K562 (cell line): ENCODE data around the gene FBXO28. TPM values are rescaled to one million over a fixed set of nuclear protein-coding genes. Genes with fewer than 3 reads are reported as not detected.

Source experiments
- ATAC-seq: fragments of 200-7000 bp; cut with Tn5 transposase; 3 replicates; pipeline ENCODE4 v1.9.1; 2020; ENCODE audit warnings: moderate library complexity
- BruUV-seq: library from RNA; stranded (reverse); fragments of 400-500 nt; replicated peaks from 2 replicates; lab custom pipeline; 2021; lab: Mats Ljungman, UMichigan
- CTCF ChIA-PET: fragments of 300-600 bp; formaldehyde crosslinking; extraction: SDS; loops from one replicate; lab custom pipeline; 2021; ENCODE audit warnings: low intra/inter-chr PET ratio; lab: Yijun Ruan, JAX
- POLR2A ChIA-PET: fragments of 300-600, 350-650 bp; sonication (Branson Sonifier 250); formaldehyde crosslinking; extraction: SDS; loops from one replicate; lab custom pipeline; 2021; ENCODE audit warnings: antibody characterized with exemption, inconsistent platforms; lab: Yijun Ruan, JAX
- DNase-seq, 4 experiments: peaks; one replicate each; pipeline versions ENCODE4 v3.0.0 to v3.0.0-alpha.2; 2011 to 2018; ENCODE audit warnings: low spot score in 3 of 4, mixed read lengths in 3 of 4; ENCODE audit errors: extremely low read depth in 1 of 4
- FAIRE-seq: peaks from 2 replicates; lab custom pipeline; 2011; peaks lifted over from hg19 to GRCh38; lab: Jason Lieb, UNC
- H2AFZ ChIP-seq: 2 replicates; pipeline ENCODE4 v1.6.0; 2011; ENCODE audit warnings: low read depth, low read length, control low read depth, inconsistent platforms
- H3K27ac ChIP-seq: fragments of 200-600 bp; 3 replicates; pipeline ENCODE4 v1.8.0; 2011; ENCODE audit warnings: low read depth, mild to moderate bottlenecking, control low read depth, inconsistent platforms, low read length, moderate library complexity, mixed read lengths; ENCODE audit errors: extremely low read depth
- H3K27me3 ChIP-seq, 2 experiments: fragments of 300-600 bp in 1 of 2; 2 replicates in 1 of 2; 3 replicates in 1 of 2; pipeline versions ENCODE4 v1.6.0 to v1.8.0; 2011; ENCODE audit warnings: inconsistent platforms in 2 of 2, low read length in 2 of 2, mild to moderate bottlenecking in 1 of 2, mixed read lengths in 1 of 2, moderate library complexity in 1 of 2; ENCODE audit not compliant: control insufficient read depth in 2 of 2, insufficient read depth in 2 of 2
- H3K36me3 ChIP-seq: fragments of 300-600 bp; 3 replicates; pipeline ENCODE4 v1.8.0; 2011; ENCODE audit warnings: mild to moderate bottlenecking, low read length, inconsistent platforms; ENCODE audit not compliant: control insufficient read depth, insufficient read depth
- H3K4me1 ChIP-seq, 2 experiments: fragments of 200-600 bp in 1 of 2; replicated peaks in 1 of 2; 2 replicates in 1 of 2; 3 replicates in 1 of 2; pipeline versions ENCODE4 v1.5.1 to v1.8.0; 2011; ENCODE audit warnings: inconsistent platforms in 2 of 2, low read length in 2 of 2, mild to moderate bottlenecking in 1 of 2, mixed read lengths in 1 of 2, moderate library complexity in 1 of 2; ENCODE audit not compliant: control insufficient read depth in 2 of 2, insufficient read depth in 2 of 2
- H3K4me2 ChIP-seq: 2 replicates; pipeline ENCODE4 v1.6.1; 2011; ENCODE audit warnings: low read length, control low read depth, inconsistent platforms, mixed read lengths; ENCODE audit not compliant: insufficient read depth
- H3K4me3 ChIP-seq: fragments of 200-600 bp; sonication (generic), shearing (Covaris generic); 2 replicates; pipeline ENCODE4 v1.5.1; 2016; ENCODE audit warnings: control low read depth, inconsistent platforms
- H3K79me2 ChIP-seq: fragments of 200-600 bp; 3 replicates; pipeline ENCODE4 v1.8.0; 2011; ENCODE audit warnings: low read length, inconsistent platforms; ENCODE audit not compliant: control insufficient read depth, insufficient read depth
- H3K9ac ChIP-seq, 2 experiments: 2 replicates each; pipeline versions ENCODE4 v1.6.0 to v1.6.1; 2011; ENCODE audit warnings: low read depth in 2 of 2, low read length in 2 of 2, control low read depth in 1 of 2, inconsistent platforms in 1 of 2, mild to moderate bottlenecking in 1 of 2, mixed read lengths in 1 of 2; ENCODE audit not compliant: insufficient read depth in 1 of 2
- H3K9me1 ChIP-seq: one replicate; pipeline ENCODE4 v1.6.0; 2011; ENCODE audit warnings: inconsistent platforms, mild to moderate bottlenecking, low read length, moderate library complexity; ENCODE audit not compliant: control insufficient read depth, insufficient read depth
- H3K9me3 ChIP-seq: replicated peaks from 2 replicates; pipeline ENCODE4 v1.5.1; 2011; ENCODE audit warnings: low read depth, low read length, inconsistent platforms; ENCODE audit not compliant: control insufficient read depth, insufficient read depth
- H4K20me1 ChIP-seq: replicated peaks from 2 replicates; pipeline ENCODE4 v1.6.1; 2011; ENCODE audit warnings: low read length, inconsistent platforms, mixed read lengths; ENCODE audit not compliant: control insufficient read depth, insufficient read depth
- CBFA2T2 ChIP-seq: fragments of 450-650 bp; conservative IDR thresholded peaks from 2 replicates; pipeline ENCODE4 v1.6.1; 2017; ENCODE audit warnings: mild to moderate bottlenecking
- CBFA2T3 ChIP-seq: fragments of 450-650 bp; IDR thresholded peaks from 2 replicates; pipeline ENCODE4 v1.6.1; 2017
- CHD2 ChIP-seq: IDR thresholded peaks from 2 replicates; pipeline ENCODE4 v1.6.1; 2011; ENCODE audit warnings: low read depth, low read length
- CREM ChIP-seq: IDR thresholded peaks from 2 replicates; pipeline ENCODE4 v1.6.1; 2014; ENCODE audit warnings: antibody characterized with exemption, low read depth
- EP300 ChIP-seq: IDR thresholded peaks from 2 replicates; pipeline ENCODE4 v1.6.1; 2012; ENCODE audit warnings: low read length, improper control_type of control experiment
- FOSL1 ChIP-seq: fragments of 200-800 bp; sonication (Bioruptor generic); conservative IDR thresholded peaks from 2 replicates; pipeline ENCODE4 v1.6.1; 2016; ENCODE audit warnings: missing genetic modification characterization, missing compliant biosample characterization
- MECOM ChIP-seq: fragments of 250-450 bp; sonication (Bioruptor Pico); IDR thresholded peaks from 2 replicates; pipeline ENCODE4 v1.8.0; 2022; ENCODE audit warnings: inconsistent platforms
- RB1 ChIP-seq: fragments of 450-650 bp; IDR thresholded peaks from 2 replicates; pipeline ENCODE4 v1.6.1; 2017; ENCODE audit warnings: low read depth, mild to moderate bottlenecking
- TAF1 ChIP-seq: IDR thresholded peaks from 2 replicates; pipeline ENCODE4 v1.6.1; 2011; ENCODE audit warnings: mild to moderate bottlenecking, low read length, moderate library complexity; ENCODE audit not compliant: insufficient read depth, control insufficient read depth, severe bottlenecking; ENCODE audit errors: extremely low read depth
- THRAP3 ChIP-seq: fragments of 450-650 bp; IDR thresholded peaks from 2 replicates; pipeline ENCODE4 v1.6.1; 2016; ENCODE audit warnings: mild to moderate bottlenecking, inconsistent platforms, borderline replicate concordance
- ZC3H8 ChIP-seq: fragments of 450-650 bp; IDR thresholded peaks from 2 replicates; pipeline ENCODE4 v1.6.1; 2017
- ZNF134 ChIP-seq: fragments of 250-450 bp; sonication (Bioruptor Pico); conservative IDR thresholded peaks from 2 replicates; pipeline ENCODE4 v1.4.0; 2020
- ZNF311 ChIP-seq: fragments of 250-450 bp; sonication (Bioruptor Pico); IDR thresholded peaks from 2 replicates; pipeline ENCODE4 v1.4.0; 2020; ENCODE audit warnings: mild to moderate bottlenecking, moderate library complexity
- WGBS: fragments of 100-300 bp; shearing (Covaris generic); methylation state at CpG from one replicate; pipeline ENCODE4 v1.1.6; 2016; ENCODE audit warnings: low coverage, mixed read lengths; ENCODE audit not compliant: insufficient coverage; ENCODE audit errors: missing lambda C conversion rate; 5-methylcytosine and 5-hydroxymethylcytosine counted together
- in situ Hi-C: fragments of 300-500 bp; cut with MboI; formaldehyde crosslinking; loops from 4 replicates; pipeline ENCODE4 v1.15.0; 2018; ENCODE audit warnings: inconsistent platforms, mixed read lengths
- intact Hi-C: fragments of 100-400 bp; cut with micrococcal nuclease; formaldehyde crosslinking; loops from 2 replicates; pipeline ENCODE4 v1.14.2; 2022
- polyA plus RNA-seq, 8 experiments: library from polyadenylated mRNA; depleted of rRNA in 4 of 8; stranded (reverse) in 5 of 8; unstranded in 3 of 8; fragments of >200 nt; fragmentation: Nextera tagmentation in 2 of 8; fragmentation: Illumina TruSeq in 1 of 8; extraction: Ambion mirVana in 2 of 8; extraction: Trizol in 1 of 8; gene quantifications; 2 replicates each; pipeline versions ENCODE4 v1.2.1 to v1.2.3, GENCODE V29; 2011 to 2014; ENCODE audit warnings: inconsistent platforms in 1 of 8, missing spikeins in 1 of 8
- total RNA-seq, 7 experiments: library from RNA; depleted of rRNA in 6 of 7; stranded (reverse); fragments of >200 nt in 6 of 7; fragmentation: Illumina TruSeq in 2 of 7; extraction: Trizol in 2 of 7; gene quantifications; 2 replicates each; pipeline versions ENCODE4 v1.2.1 to v1.2.3, GENCODE V29; 2011 to 2021; ENCODE audit warnings: low replicate concordance in 1 of 7
- TF ChIP-seq, protein P1 (sequence below): sonication (generic); formaldehyde crosslinking; IDR thresholded peaks from 2 replicates; pipeline ENCODE4 v1.8.1; 2022; ENCODE audit warnings: missing genetic modification reagents
- TF ChIP-seq, protein P2 (sequence below): sonication (generic); formaldehyde crosslinking; IDR thresholded peaks from 2 replicates; pipeline ENCODE4 v1.8.1; 2023; ENCODE audit warnings: mild to moderate bottlenecking, missing genetic modification reagents, moderate library complexity
- TF ChIP-seq, protein P3 (sequence below), 3 experiments: fragments of 200-800 bp in 1 of 3; sonication (Bioruptor generic) in 1 of 3; sonication (generic) in 1 of 3; formaldehyde crosslinking in 1 of 3; IDR thresholded peaks; 2 replicates each; pipeline versions ENCODE4 v1.6.1 to v1.8.0; 2016 to 2022; ENCODE audit warnings: mild to moderate bottlenecking in 2 of 3, missing compliant biosample characterization in 2 of 3, missing genetic modification characterization in 2 of 3, missing genetic modification reagents in 1 of 3
- TF ChIP-seq, protein P4 (sequence below): fragments of 450-650 bp; IDR thresholded peaks from 2 replicates; pipeline ENCODE4 v1.6.1; 2017; ENCODE audit warnings: mild to moderate bottlenecking, moderate library complexity

The FBXO28 gene
- total and polyA plus RNA-seq, 9 of the 15 experiments (the other 6 are each of a cell fraction or from before 2014, with no cell fraction given): 4.1 to 34.8 (median 25.3) TPM

DNA sequence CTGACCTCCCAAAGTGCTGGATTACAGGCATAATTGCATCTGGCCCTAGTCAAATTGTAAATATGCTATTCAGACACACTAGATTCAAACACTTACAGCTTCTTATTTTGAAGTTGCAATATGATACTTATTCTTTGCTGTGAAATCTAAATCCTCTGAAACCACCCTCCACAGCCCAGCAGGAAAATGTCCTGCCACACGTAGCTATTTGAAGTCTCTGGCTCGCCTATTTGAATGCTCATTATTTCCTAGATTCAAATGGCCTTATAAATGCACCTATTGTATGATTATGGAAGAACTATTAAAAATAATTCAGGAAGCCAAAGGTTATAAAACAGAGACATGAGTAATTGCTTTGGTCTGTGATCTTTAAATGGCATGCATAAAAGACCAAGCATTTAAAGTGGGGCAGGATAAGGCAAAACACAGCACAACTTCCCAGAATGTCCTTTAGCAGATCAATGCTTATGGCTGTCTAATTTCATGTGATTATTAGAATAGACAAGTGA is 26.6 kb upstream of the FBXO28 start (continued):
- TF ChIP-seq TAF1 (no peak), CBFA2T3 (no peak)

DNA sequence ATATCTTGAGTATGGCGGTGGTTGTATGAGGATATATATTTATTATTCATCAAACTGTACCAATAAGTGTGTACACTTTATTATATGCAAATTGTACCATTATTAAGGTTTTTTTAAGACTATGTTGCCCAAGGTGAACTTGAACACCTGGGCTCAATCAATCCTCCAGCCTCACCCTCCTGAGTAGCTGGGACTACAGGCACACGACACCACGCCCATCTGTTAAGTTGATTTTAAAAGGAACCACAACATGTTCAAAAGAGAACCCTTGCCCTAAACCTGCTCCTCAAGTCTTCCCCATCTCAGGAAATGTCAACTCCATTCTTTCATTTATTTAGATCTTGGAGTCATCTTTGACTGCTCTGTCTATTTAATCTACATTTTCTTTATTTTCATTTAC is 24.3 kb upstream of the FBXO28 start:
- BruUV-seq: no TSS peak
- intact Hi-C loops: no loop called here
- H3K27me3 ChIP-seq: no peaks in the 10 kb centered on the region
- FAIRE-seq: no peak
- no peaks in the 10 kb centered on the region; a peak in 1 of 5 replicates for H3K4me1 ChIP-seq
- TF ChIP-seq ZNF311 (CRISPR knock-in tag) (no peak), CHD2 (no peak), EP300 (no peak), ZC3H8 (no peak), CREM (no peak), CBFA2T2 (no peak), RB1 (no peak), THRAP3 (no peak), MECOM (CRISPR knock-in tag) (no peak), ZNF134 (CRISPR knock-in tag) (no peak), FOSL1 (no peak)
- TF ChIP-seq, protein P1, sequence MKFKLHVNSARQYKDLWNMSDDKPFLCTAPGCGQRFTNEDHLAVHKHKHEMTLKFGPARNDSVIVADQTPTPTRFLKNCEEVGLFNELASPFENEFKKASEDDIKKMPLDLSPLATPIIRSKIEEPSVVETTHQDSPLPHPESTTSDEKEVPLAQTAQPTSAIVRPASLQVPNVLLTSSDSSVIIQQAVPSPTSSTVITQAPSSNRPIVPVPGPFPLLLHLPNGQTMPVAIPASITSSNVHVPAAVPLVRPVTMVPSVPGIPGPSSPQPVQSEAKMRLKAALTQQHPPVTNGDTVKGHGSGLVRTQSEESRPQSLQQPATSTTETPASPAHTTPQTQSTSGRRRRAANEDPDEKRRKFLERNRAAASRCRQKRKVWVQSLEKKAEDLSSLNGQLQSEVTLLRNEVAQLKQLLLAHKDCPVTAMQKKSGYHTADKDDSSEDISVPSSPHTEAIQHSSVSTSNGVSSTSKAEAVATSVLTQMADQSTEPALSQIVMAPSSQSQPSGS (CRISPR knock-in tag): no peak
- TF ChIP-seq, protein P2, sequence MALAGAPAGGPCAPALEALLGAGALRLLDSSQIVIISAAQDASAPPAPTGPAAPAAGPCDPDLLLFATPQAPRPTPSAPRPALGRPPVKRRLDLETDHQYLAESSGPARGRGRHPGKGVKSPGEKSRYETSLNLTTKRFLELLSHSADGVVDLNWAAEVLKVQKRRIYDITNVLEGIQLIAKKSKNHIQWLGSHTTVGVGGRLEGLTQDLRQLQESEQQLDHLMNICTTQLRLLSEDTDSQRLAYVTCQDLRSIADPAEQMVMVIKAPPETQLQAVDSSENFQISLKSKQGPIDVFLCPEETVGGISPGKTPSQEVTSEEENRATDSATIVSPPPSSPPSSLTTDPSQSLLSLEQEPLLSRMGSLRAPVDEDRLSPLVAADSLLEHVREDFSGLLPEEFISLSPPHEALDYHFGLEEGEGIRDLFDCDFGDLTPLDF (CRISPR knock-in tag): no peak
- TF ChIP-seq, protein P3, sequence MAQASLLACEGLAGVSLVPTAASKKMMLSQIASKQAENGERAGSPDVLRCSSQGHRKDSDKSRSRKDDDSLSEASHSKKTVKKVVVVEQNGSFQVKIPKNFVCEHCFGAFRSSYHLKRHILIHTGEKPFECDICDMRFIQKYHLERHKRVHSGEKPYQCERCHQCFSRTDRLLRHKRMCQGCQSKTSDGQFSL (CRISPR knock-in tag; IDR thresholded peaks at IDR 0.05): no peak
- TF ChIP-seq, protein P3 (tag; IDR thresholded peaks at IDR 0.05): no peak
- TF ChIP-seq, protein P4, sequence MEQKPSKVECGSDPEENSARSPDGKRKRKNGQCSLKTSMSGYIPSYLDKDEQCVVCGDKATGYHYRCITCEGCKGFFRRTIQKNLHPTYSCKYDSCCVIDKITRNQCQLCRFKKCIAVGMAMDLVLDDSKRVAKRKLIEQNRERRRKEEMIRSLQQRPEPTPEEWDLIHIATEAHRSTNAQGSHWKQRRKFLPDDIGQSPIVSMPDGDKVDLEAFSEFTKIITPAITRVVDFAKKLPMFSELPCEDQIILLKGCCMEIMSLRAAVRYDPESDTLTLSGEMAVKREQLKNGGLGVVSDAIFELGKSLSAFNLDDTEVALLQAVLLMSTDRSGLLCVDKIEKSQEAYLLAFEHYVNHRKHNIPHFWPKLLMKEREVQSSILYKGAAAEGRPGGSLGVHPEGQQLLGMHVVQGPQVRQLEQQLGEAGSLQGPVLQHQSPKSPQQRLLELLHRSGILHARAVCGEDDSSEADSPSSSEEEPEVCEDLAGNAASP: no peak
- no peaks in the 10 kb centered on the region for H3K36me3 ChIP-seq
- H3K9me3 ChIP-seq: no peaks in the 10 kb centered on the region
- WGBS: 5% methylated on average over 3 of the region's 3 CpGs
- H3K9ac ChIP-seq: no peak overlapping the region
- no peaks in the 10 kb centered on the region for H3K9me1 ChIP-seq
- no peak overlapping the region for H3K4me2 ChIP-seq
- CTCF ChIA-PET: no interaction called here
- H3K4me3 ChIP-seq: no peak overlapping the region
- no peaks in the 10 kb centered on the region for H3K79me2 ChIP-seq
- no peaks in the 10 kb centered on the region for H4K20me1 ChIP-seq
- in situ Hi-C loops: no loop called here
- ATAC-seq: no peak
- DNase-seq: no peak
- no peak overlapping the region for H3K27ac ChIP-seq
- POLR2A ChIA-PET: no interaction called here
- H2AFZ ChIP-seq: no peak overlapping the region
